HG03432 (cell line): ENCODE results near the gene PRUNE2.
"Not testable (repeated sequence)": the region's sequence is repeated elsewhere in the genome, so short reads cannot be mapped to it uniquely, and the experiment has no call there.

ENCODE experiments used
- ATAC-seq: cut with Tn5 transposase; IDR thresholded peaks from one replicate; pipeline ENCODE4 v1.9.1; 2021; ENCODE audit warnings: mild to moderate bottlenecking, moderate library complexity; ENCODE audit not compliant: unreplicated experiment

PRUNE2 gene

GRCh38 chr9:76667521-76667957, 238.4 kb downstream of the PRUNE2 start:
- no peak for ATAC-seq

- ATAC-seq = not testable (repeated sequence)
These were observed 239.9 kb downstream of the PRUNE2 start for GRCh38 chr9:76665966-76666365.

- no peak for ATAC-seq
These were observed 240.5 kb downstream of the PRUNE2 start for GRCh38 chr9:76665458-76665857.

DNA sequence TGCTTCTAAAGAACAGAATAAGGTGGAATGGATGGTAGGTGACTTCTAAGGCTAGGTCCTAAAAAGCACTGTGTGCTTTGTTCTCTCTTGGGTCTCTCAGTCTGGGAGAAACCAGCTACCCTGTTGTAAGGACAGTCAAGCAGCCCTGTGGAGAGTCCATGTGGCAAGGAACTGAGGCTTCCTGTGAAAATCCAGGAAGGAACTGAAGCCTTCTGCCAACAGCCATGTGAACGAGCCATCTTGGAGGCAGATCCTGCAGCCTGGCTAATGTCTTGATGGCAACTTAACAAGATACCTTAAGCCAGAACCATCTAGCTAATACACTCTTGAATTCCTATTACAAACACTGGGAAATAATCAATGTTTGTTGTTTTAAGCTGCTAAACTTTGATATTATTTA, 241.8 kb downstream of the PRUNE2 start:
- ATAC-seq = no peak

DNA sequence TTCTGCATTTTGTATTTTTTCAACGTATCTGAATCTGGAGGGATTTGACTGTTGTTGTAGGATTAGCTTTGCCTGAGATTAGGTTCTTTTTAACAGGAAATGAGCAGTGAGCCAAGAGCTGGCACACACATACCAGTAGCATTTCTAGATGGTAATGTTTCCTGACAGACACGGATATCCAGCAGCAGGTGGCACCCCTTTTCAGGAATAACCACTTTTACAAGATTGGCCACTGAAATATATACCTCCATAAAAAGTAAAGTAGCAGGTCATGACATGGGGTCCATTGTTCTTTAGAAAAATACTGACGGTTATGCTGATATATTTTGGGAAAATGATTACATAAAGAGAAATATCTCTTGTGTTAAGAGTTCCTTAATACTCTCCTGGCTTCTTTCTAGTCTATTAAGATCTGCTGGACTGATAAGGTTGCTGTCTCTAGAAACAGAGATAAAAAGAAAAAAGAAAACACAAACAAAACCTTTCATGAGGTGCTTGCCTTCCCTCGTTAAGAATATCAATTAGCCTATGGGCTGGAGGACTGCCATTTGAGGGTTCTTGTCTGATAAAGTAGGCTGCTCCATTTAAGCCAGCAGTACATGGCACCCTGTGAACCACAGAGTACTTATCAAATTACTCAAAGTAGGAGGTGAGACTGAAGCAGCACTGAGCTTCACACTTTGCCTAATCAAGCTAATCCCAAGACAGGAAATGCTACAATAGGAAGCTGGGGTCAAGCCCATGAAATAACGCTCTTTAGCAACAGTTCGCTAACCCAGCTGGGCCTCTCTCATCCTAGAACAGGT, 243.2 kb downstream of the PRUNE2 start:
- ATAC-seq = no peak

GRCh38 chr9:76658510-76659231, 247.2 kb downstream of the PRUNE2 start:
- ATAC-seq = peak; percentile 92

- ATAC-seq = no peak
These were observed 248.6 kb downstream of the PRUNE2 start for GRCh38 chr9:76657265-76657664.

DNA sequence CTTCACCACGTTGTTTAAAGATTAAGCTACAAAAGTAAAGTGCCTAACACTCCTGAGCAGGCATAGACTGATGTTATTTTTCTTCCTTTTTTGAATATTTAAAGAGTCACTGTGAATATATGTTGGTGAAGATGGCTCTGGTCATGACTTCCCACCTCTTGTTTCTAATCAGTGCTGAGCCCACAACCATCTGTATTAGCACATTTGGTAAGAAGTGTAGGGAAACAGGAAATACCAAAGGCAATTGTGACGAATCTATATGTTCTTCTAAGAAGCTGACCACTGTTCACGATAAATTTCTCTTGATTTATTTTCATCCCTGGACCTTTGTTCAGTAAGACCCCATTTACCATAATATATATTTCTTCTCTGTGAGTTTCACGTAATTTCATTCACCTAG, 249.9 kb downstream of the PRUNE2 start:
- ATAC-seq = no peak

- ATAC-seq = no peak
These were observed 250.8 kb downstream of the PRUNE2 start for GRCh38 chr9:76655121-76655541.

- no peak for ATAC-seq
These were observed 251.3 kb downstream of the PRUNE2 start for GRCh38 chr9:76654575-76654974.

DNA sequence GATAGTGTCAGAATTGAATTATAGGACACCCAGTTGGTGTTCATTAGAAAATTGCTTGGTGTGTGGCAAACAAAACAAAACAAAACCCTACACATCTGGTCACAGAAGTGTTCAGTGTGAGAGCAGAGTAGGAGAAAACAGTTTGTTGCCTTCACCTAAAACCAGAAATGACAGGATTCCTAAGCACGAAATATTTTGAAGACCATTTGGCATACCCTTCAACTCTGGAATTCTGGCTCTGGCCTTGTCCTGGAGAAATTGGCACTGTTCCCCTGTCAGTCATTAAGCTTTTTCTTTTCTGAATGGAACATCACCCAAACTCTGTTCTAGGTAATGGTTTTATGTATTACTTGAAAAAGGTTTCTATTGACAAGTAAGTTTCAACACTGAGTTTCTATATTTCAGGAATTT, 251.9 kb downstream of the PRUNE2 start:
- no peak for ATAC-seq

GRCh38 chr9:76652894-76653293, 253.0 kb downstream of the PRUNE2 start:
- peak; percentile 45 for ATAC-seq

- peak; percentile 67 for ATAC-seq
These were observed 254.7 kb downstream of the PRUNE2 start for GRCh38 chr9:76651119-76651705.

DNA sequence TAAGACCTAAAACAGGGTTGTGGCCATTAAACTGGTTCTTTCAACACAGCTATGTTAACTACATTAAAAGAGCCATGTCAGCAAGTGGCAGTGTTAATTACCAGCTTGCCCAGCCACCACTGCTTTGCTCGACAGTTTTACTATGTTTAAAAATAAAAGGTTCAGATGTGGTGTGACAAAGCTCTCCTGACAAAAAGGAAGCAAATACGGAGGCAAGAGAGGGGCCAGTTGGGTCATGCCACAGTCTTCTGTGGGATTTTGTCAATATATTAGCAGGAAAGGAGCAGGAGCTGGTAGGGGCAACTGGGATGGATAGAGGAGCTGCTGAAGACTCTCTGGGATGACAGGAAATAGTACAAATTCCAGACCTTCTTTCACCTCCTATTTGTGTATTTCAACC, 255.2 kb downstream of the PRUNE2 start:
- ATAC-seq = peak; percentile 10

GRCh38 chr9:76649894-76650293, 256.0 kb downstream of the PRUNE2 start:
- ATAC-seq = no peak

- ATAC-seq = no peak
These were observed 259.7 kb downstream of the PRUNE2 start for GRCh38 chr9:76646249-76646648.

- no peak for ATAC-seq
These were observed 261.2 kb downstream of the PRUNE2 start for GRCh38 chr9:76644647-76645250.

DNA sequence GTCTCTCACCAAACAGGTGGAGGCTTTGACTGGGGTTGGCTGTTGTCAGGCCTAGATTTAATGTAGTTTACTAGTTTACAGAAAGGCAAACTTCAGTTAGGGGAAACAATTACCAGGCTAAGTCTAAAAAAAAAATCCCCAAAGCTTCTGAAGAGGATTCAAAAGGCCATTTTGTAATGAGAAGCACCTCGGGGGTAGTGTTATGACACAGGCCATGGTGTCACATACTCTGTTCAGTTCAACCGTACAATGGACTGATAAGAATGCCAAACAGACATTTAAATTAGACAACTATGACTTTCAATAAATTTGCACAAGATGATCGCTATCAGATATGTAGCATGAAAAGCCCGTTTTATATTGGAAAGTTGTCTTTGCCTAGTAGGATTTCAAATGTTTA, 261.7 kb downstream of the PRUNE2 start:
- peak; percentile 25 for ATAC-seq

DNA sequence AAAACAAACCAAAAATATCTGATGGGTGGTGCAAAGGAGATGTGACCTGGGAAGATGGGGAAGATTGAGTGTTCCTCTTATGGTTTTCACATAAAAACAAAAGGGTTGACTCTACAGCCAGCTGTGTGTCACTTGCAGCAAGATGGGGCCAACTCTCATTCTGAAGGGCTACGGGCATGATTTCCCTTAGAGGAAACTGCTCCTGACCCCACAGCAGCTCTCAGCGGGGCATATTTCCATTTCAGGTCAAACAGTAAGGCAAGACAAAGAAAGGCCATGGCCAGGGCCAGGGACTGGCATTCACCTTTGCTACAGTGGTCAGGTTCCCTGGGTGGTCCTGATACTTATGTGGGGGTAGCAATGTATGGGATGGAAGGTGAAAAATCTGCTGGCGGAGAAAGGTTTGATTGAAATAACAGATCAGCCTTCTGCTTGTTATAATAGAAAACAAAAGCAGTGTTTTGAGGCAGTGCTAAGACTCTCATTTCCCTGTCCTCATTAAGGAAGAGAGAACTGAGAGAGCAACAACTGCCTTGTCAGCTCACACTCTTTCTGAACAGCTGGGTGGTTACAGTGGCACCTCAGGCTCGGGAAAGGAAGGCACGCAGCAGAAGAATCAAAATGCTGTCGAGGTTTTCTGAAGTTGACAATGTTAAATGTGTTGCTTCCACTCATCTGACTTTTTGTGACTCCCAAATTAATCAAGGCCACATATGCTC, 262.4 kb downstream of the PRUNE2 start:
- ATAC-seq = peak; percentile 98

DNA sequence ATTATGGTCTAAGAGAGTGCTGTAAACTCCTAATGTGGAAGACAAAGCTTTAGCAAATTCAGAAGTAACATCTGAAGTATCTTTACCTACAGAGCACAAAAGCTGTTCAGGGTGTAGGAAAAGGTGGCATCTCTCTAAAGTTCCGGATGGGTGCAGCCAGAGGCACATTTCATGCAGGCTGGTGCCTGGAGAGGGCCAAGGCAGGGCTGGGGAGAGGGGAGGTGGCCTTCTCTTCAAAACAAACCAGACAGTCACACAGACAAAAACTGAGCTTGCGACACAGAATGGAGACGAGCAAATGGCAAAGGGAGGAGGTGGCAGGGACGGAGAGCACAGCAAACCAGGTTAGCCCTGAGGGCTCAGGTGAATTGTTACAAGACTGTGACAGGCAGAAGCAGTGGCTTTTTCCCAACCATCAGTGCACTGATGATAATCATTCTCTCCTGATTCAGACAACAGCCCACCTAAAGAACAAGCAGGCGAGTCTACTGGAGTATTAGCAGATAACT, 263.2 kb downstream of the PRUNE2 start:
- ATAC-seq = no peak

DNA sequence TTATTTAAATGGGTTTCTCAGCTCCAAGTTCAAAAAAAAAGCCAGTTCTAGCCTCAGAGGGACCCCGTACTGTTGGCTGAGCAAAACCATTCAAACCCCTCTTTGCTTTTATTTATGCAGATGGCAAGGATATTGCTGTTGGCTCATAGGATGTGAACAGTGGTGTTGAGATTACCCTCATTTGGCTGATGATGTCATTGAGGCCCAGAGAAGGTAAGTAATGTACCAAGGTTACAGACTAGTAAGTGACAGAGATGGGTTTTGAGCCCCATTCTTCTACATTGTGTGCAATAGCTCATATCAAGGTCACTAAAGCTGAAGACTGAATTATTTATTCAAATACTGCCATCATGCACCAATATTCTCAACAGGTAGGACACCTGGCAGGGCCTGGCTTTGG, 263.8 kb downstream of the PRUNE2 start:
- no peak for ATAC-seq
